Ovary (tissue), 3 donors: Measurements from ENCODE around the gene PANK4.

Experiments used
- CTCF ChIP-seq, 3 donors: fragments of 450-650 bp in 2 of 3; fragments of 200-600 bp in 1 of 3; IDR thresholded peaks; one replicate each; pipeline versions ENCODE4 v1.5.1 to v1.8.0; 2016 to 2022; ENCODE audit warnings: antibody characterized with exemption in 3 of 3, mild to moderate bottlenecking in 1 of 3
- EP300 ChIP-seq: sonication (generic); formaldehyde crosslinking; IDR thresholded peaks from one replicate; pipeline ENCODE4 v1.6.1; 2017; ENCODE audit warnings: antibody characterized with exemption
- POLR2A ChIP-seq: fragments of 450-650 bp; IDR thresholded peaks from one replicate; pipeline ENCODE4 v1.6.1; 2017; ENCODE audit warnings: antibody characterized with exemption, mild to moderate bottlenecking, moderate library complexity
- donor health status: DM: no; HTN: no; CAD: no.

DNA sequence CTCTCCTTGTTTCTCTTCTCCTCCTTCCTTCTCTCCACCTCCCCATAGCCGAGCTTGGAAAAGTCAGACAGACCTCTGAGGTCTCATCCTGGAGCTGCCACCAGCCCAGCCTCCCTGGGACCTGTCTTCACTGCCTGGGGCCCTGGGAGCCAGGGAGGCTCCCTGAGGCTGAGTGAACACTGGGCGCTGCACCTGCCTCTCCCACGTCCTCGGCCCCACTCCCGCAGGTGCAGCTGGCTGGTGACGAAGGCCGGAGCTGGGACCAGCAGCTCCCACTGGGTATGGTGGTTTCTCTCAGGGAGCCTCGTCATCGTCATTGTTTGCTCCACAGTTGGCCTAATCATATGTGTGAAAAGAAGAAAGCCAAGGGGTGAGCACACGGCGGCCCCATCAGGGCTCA, 35.0 kb upstream of the PANK4 start:
- TF ChIP-seq CTCF (IDR thresholded peaks at IDR 0.05) (no peak), POLR2A (no peak), EP300 (no peak)
